Coronary artery (tissue), 2 donors: ENCODE data around the gene SLC51A.

Source experiments
- DNase-seq: peaks from one replicate; pipeline ENCODE4 v3.0.0-alpha.2; 2017; ENCODE audit warnings: low spot score
- H3K27ac ChIP-seq, 2 donors: fragments of 200-600 bp; sonication (generic); one replicate each; pipeline ENCODE4 v1.5.1; 2016 to 2019
- H3K4me3 ChIP-seq: fragments of 200-600 bp; sonication (generic); 2 replicates; pipeline ENCODE4 v1.5.1; 2016; ENCODE audit warnings: mild to moderate bottlenecking, moderate library complexity
- CTCF ChIP-seq: fragments of 200-600 bp; sonication (generic); IDR thresholded peaks from one replicate; pipeline ENCODE4 v1.5.1; 2019; ENCODE audit warnings: antibody characterized with exemption

Gene SLC51A

GRCh38 chr3:196225763-196226364, 9.5 kb downstream of the SLC51A start:
- no peak for DNase-seq
- no peak overlapping the region for H3K27ac ChIP-seq

GRCh38 chr3:196227121-196227561, 10.8 kb downstream of the SLC51A start:
- DNase-seq, result no peak
- no peak overlapping the region for H3K27ac ChIP-seq
- no peak for TF ChIP-seq CTCF
- H3K4me3 ChIP-seq, result no peak overlapping the region

More at GRCh38 chr3:196225763-196226364, 9.5 kb downstream of the SLC51A start:
- no peak for TF ChIP-seq CTCF
- no peak overlapping the region for H3K4me3 ChIP-seq

- Histone ChIP-seq H3K27ac (no peak overlapping the region), H3K4me3 (no peak overlapping the region)
- no peak for TF ChIP-seq CTCF
- no peak for DNase-seq
Measured at GRCh38 chr3:196227629-196228493, 11.5 kb downstream of the SLC51A start.

GRCh38 chr3:196232154-196232881, 16.0 kb downstream of the SLC51A start:
- no peak overlapping the region for H3K4me3 ChIP-seq
- H3K27ac ChIP-seq, result no peak overlapping the region
- no peak for TF ChIP-seq CTCF
- no peak for DNase-seq

- no peak for DNase-seq
- H3K4me3 ChIP-seq, result no peak overlapping the region
- no peak for TF ChIP-seq CTCF
- H3K27ac ChIP-seq, result no peak overlapping the region
Measured at GRCh38 chr3:196232882-196233251, 16.5 kb downstream of the SLC51A start.

- TF ChIP-seq CTCF, result no peak
- Histone ChIP-seq H3K27ac (peak overlapping the region in 1 of 2 donors; percentile 62), H3K4me3 (no peak overlapping the region)
- no peak for DNase-seq
Measured at GRCh38 chr3:196235452-196236122, 19.3 kb downstream of the SLC51A start.
